NCI-H524 treated with DMSO at 0.1 percent for 48 hours (cell line): ENCODE results near the gene C1RL.
"Not testable (repeated sequence)": the region's sequence is repeated elsewhere in the genome, so short reads cannot be mapped to it uniquely, and the experiment has no call there.

Source experiments
- DNase-seq: peaks from one replicate; lab custom pipeline; 2025; lab: John Stamatoyannopoulos, UW

C1RL gene

DNA sequence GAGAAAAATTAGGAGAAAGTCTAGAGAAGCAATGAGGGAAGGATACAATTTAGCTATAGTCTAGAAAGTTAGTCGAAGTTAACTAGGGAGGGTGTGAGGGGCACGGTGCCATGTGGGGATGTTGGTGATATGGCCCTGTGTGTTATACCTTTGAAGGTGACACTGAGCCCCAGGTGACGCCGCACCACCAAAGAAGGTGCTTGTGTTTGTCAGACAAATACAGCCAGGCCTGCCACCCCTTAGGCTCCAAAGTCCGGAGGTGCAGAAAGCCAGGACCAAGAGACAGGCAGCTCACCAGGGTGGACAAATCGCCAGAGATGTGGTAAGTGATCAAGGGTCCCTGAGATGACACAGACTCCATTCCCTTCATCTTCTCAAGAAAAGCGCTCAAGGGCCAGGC, 47.4 kb downstream of the C1RL start:
- no peak for DNase-seq

DNA sequence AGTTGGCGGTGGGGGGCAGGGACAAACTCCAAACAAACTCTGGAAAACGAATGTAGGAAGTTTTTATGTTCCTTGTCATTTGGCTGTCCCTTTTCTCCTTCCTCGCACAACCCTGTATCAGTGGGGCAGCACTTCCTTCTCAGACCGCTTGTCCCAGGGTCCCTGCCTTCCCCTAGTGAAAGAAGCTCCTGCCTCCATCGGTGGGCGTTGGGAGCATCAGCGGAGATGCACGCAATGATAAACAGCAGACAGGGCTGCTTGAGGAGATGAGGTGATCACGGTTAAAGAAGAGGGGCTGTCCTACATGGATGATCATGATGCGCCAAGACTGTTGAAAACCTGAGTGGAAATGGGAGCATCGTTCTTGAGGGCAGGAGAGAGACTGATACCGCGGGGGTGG, 47.9 kb downstream of the C1RL start:
- DNase-seq = no peak

DNA sequence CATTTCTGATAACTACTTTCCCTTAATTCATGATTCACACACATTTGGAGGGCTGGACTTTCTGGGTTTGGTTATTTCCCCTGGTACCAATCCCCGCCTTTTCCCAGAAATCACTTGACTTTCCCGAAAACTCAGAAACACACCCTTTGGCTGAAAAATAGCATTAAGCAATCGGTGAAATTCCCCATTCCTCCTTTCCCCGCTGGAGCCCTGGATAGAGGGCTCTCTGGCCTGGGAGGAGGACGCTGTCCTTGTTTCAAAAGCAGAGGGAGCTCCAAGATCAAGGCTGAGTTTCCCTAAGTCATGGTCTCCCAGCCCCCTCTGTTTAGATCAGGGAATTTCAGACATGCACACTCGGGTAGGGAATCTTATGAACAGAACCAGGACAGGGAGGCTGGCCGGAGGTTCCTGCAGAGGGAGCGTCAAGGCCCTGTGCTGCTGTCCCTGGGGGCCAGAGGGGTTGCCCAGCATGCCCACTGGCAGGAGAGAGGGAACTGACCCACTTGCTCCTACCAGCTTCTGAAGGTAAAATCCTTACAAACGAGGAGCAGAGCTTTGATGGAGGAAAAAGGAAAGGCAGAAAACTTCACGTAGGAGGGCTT, 48.6 kb downstream of the C1RL start, which contains the start of gene C1S:
TSS of gene C1S (plus strand) at position 366 of the 602 bp plus-strand sequence. CDS start 1,195 bp downstream, outside the sequence.
- DNase-seq = no peak

DNA sequence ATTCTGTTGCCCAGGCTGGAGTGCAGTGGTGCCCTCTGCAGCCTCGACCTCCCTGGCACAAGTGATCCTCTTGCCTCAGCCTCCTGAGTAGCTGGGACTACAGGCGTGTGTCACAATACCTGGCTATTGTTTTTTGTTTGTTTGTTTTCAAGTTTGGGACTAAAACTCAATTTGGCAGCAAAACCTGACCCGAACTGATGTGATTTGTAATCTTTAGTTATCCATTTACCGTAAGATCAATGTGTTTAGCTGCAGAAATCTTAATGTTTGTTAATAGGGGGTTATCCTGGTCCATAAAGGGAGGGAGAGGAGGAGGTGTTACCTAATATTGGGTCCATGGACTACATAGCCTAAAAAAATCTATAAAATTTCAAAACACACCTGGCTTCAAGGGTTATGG, 49.2 kb downstream of the C1RL start:
- no peak for DNase-seq

DNA sequence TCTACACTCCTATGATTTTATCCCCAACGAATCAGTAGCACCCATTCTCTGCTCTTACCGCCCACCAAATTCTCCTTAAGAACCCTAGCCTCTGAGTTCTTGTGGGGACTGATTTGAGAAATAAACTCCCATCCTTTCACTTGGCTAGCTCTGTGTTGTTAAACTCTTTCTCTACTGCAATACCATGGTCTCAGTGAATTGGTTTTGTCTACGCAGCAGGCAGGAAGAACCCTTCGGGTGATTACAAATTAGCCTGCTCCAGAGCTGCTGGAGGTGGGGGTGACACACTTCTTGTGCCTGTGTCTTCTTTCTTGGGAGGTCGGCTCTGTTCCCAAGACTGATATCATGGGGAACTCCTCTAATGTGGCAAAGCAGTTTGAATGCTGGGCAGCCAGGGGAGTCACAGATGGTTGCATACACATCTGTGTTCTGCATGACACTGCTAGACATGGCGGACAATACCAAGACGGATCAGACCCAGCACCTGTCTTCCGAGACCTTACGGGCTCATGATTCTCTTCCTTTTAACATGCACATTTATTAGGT, 50.1 kb downstream of the C1RL start:
- no peak for DNase-seq

DNA sequence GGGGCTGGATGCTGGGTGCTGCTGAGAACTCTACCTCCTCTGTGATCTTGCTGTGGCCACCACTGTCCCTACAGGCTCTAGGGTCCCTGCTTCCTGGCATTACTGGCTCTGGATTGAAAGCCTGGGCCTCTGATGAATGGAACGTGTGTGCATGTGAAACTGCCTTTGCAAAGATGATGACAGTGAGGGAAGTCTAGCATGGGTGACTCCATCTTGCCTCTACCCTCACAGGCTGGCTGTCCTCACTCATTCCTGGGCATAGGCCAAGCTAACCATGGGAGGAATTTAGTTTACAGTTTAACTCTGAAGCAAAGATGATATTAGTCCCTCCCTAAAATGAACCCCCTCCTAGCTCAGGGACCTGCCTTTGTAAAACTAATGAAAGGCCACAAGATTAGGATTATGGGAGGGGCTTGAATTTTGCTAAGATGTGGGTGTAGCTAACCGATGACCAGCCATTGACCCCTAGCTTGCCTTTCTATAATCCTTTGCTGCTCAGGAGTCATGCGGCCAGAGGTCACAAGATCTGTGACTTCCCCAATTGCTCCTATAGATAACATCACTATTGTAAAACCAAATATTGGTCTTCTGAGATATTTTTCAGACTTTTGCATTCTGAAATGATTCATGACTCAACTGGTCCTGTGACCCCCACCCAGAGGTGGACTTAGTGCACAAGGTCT, 50.7 kb downstream of the C1RL start:
- DNase-seq = no peak

DNA sequence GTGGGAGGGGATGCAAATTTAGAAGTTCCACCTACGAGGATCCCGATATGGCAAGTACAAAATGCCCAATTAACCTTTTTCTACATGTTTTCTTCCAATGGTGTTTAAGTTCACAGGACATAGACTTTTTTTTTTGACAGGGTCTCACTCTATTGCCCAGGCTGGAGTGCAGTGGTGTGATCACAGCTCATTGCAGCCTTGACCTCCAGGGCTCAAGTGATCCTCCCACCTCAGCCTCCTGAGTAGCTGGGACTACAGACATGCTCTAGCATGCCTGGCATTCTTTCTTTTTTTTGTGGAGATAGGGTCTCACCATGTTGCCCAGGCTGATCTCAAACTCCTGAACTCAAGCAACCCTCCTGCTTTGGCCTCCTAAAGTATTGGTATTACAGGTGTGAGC, 53.3 kb downstream of the C1RL start:
- DNase-seq = not testable (repeated sequence)

DNA sequence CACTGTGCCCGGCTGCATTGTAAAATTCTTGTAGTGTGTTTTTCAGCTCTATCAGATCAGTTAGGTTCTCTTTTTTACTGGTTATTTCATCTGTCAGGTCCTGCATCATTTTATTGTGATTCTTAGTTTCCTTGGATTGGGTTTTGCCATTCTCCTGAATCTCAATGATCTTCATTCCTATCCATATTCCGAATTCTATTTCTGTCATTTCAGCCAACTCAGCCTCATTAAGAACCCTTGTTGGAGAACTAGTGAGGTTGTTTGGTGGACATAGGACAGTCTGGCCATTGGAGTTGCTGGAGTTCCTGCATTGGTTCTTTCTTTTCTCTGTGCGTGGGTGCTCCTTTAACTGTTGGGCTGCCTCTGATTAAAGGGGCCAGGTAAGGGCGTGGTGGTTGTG, 54.1 kb downstream of the C1RL start:
- no peak for DNase-seq

DNA sequence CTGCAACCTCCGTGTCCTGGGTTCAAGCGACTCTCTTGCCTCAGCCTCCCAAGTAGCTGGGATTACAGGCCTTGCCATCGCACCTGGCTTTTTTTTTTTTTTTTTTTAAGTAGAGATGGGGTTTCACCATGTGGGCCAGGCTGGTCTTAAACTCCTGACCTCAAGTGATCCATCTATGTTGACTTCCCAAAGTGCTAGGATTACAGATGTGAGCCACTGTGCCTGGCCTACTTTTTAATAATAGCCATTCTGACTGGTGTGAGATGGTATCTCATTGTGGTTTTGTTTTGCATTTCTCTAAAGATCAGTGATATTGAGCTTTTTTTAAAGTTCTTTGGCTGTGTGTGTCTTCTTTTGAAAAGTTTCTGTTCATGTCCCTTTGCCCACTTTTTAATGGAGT, 59.0 kb downstream of the C1RL start:
- not testable (repeated sequence) for DNase-seq

DNA sequence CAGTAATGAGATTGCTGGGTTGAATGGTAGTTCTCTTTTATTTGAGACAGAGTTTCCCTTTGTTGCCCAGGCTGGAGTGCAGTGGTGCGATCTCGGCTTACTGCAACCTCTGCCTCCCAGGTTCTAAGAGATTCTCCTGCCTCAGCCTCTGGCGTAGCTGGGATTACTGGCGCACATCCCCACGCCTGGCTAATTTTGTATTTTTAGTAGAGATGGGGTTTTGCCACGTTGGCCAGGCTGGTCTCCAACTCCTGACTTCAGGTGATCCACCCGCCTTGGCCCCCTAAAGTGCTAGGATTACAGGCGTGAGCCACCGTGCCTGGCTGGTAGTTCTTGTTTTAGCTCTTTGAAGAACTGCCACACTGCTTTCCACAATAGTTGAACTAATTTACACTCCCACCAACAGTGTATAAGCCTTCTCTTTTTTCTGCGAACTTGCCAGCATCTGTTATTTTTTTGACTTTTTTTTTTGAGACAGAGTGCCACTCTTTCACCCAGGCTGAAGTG, 59.5 kb downstream of the C1RL start:
- DNase-seq = not testable (repeated sequence)

DNA sequence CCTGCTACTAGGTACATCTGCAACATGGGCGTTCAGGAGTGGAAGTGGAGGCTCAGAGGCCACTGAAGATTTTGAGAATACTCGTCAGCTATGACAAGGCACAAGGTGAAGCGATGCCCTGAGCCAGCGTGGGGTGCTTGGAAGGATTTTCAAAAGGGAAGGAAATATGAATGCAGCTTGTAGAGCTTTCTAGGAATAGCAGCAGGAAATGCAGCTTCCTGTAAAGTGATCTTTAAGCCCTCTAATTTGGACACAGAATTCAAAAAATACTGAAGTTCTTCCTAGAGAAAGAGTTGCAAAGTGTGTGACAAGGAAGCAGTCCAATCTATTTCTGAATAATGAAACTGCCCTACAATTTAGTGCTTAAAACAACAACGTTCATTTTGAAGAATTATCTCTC, 61.7 kb downstream of the C1RL start:
- no peak for DNase-seq

DNA sequence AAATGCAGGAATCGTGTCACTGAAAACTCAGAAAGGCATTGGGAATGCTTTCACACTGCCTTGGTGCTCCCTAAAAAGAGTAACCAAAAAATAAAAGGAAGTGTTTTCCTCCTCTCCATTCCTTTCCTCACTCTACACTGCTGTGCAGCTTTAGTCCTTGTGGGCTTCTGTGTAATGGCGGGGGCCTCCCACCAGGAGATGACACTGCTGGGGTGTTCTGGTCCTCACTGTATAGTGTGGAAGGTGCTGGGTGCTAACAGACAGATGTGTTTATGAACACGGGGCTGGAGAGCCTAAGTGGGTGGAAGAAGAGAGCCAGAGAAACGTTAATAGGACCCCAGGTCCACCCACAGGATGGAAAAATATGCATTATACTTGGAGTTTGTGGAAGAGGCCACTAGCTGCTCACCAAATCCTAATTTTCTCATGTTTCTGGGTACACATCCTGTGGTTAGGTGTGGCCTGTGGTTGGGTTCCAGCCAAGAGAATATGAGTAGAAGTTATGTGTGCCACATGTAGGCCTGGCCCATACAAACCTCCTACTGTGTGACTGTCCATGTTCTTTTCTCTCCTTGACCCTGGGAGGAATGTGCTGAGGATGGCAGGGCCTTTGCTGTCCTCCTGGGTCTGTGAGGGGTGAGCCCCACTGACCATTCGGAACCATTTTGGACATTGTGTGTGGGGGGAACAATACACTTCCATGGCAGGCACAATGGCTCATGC, 62.5 kb downstream of the C1RL start:
- no peak for DNase-seq

DNA sequence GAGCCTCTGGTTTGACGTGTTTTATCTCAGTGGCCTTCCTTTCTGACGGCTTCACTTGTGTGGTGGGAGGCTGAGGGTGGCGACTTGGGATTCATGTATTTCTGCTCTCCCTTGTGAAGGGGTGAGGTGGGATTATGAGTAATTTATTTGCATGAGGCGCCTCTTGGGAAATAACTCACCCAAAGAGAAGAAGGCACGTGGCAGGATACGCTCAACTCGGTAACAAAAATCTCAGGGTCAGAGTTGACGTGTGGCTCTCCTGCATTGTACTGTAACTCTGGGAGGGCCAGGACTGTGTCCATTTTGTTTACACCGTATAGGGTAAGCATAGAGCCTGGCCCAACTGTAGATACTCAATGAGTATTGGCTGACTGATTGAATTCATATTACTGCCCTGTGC, 63.1 kb downstream of the C1RL start:
- DNase-seq = no peak
